Activated naive CD4-positive, alpha-beta T cell treated with Interleukin-2 at 50 U/mL for 16 hours (primary cell): ENCODE results near the gene CRYGS.
"Not testable (repeated sequence)": the region's sequence is repeated elsewhere in the genome, so short reads cannot be mapped to it uniquely, and the experiment has no call there.

Experiments
- DNase-seq: peaks from one replicate; pipeline ENCODE4 v3.0.0-alpha.2; 2020

Gene CRYGS

DNA sequence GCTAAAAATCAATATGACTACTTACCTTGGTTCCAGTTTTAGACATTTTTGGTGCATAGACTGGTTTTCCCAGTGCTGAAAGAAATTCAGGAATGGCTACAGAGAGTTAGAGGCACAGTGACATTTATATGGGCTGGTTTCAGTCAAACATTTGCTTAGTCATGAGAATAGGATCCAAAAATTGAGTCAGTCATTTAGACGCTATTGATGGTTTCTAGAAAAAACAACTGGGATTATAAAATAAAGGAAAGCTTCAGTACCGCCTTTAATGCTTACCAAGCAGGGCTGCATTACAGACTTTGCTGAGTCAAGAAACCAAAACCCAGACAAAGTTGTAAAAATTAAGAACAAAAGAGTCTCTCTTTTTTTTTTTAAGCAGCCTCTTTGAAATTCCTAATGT is at the start of gene CRYGS:
TSS of gene CRYGS (minus strand) at position 100 of the 400 bp plus-strand sequence. CDS start at position 46, 54 bp downstream.
- no peak for DNase-seq

DNA sequence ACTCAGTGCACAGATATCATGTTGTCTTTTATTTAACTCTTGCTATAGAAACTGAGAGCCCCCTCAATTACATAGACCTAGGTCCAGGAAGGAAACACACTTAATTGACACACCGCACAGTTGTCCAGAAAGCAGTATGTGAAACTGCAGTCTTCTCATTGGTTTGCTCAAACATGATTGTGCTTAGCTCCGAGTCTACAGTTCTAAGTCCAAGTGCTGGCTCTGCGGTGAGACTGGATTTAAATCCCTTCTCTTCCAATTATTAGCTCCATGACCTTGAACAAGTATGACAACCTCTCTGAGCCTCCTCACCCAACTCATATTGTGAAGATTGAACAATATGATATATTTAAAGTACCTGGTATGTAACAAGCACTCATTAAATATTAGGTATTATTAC is 49.7 kb upstream of the CRYGS start:
- no peak for DNase-seq

DNA sequence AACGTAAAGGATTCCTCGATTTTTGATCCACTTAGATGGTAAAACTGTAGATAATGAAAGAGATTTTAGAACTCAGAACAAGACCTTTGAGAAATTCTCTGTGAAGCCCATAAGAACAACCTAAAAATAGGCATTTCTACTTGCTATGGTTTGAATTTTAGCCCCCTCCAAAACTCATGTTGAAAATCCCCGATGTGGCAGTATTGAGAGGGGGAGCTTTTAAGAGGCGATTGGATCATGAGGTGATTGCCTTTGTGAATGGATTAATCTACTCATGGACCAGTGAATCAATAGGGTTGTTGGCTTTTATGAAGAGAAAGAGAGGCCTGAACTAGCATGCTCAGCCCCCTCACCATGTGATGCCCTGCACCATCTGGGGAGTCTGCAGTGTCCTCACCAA is 48.5 kb upstream of the CRYGS start:
- DNase-seq, result no peak

DNA sequence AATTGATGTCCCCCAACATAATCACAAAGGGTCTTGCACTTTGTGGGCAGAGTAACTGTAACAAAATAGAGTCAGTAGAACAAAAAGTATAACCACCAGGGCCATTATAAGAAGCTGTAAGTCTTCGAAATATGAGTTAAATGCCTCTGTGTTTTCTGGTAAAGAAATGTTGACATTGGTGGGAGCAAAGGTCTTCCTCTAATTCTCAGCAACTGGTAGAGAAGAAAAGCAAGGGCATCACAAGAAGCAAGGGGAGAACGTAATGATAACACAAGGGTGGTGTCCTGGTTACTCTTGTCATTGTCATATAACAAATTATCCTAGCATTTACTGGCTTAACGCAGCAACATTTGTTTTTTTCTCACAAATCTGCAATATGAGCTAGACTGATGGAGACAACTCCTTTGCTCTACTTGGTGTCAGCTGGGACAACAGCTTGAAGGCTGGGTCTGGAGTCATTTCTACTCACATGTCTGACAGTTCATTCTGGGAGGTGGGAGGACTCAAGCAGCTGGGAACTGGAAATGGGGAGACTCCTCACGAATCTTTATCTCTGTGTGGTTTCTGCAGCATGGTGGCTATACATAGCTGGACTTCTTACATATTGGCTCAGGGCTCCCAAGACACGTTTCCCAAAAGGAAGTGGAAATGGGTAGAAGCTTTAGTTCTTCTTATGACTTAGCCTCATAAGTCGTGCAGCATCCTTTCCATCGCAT is 46.6 kb upstream of the CRYGS start:
- DNase-seq, result no peak

DNA sequence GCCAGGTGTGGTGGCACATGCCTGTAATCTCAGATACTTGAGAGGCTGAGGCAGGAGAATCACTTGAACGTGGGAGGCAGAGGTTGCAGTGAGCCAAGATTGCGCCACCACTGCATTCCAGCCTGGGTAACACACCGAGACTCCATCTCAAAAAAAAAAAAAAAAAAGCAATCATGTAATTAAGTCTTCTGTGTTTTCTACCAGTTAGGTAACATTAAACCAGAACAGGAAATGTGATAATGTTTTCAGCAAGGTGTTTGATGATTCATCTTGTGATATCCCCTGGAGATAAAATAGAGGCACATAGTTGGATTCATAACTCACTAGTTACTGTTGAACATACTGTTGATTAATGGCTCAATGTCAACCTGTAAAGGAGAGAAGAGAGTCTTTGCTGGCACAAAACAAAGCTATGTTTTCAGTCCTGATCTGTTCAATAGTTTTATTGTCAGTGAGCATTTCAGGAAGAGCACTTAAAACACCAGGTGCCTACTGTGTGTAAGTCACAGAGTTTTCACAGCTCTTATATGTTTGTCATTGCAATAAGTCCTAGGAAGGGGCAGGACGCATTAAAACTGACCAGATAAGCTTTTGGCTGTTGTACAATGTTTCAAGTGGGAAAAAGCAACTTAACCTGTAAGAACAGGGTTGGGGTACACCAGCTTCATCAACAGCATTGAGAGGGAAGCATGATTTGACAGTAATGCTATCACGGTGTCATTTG is 45.8 kb upstream of the CRYGS start:
- peak; percentile 14 for DNase-seq

DNA sequence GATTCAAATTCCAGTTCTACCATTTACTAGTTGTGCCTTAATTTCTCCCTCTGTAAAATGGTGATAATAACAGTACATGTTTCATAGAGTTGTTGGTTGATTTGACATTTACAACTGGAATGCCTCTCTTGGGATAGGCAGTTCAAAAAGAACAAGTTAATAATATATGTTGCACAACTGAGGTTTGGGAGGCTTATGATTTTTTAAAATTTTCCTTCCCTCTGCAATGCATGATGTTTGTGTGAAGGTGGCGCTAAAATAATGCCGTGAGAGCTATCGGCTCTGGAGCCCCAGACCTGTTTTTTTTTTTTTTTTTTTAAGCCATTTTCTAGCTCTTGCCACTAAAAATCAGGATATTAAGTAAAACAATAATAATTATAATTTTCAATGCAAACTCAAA is 44.9 kb upstream of the CRYGS start:
- DNase-seq, result no peak

GRCh38 chr3:186588632-186589031 is 44.5 kb upstream of the CRYGS start:
- no peak for DNase-seq

DNA sequence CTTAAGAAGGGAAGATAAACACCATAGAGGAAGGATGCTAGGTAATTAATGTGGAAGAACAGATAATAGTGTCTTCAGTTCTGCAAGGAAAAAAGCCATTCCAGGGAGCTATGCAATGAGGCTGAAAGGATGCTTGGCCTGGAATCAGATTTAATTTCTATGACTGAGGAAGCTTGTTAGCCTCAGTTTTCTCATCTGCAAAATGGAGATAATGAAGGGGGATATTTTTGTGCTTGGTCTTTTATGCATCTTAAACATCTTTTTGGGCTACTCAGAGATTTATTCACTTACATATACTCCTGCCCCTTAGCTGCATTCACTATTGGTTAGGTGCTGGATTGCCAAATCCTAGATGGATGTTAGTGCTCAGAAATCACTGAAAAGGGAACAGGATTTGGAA is 43.0 kb upstream of the CRYGS start:
- DNase-seq, result no peak

DNA sequence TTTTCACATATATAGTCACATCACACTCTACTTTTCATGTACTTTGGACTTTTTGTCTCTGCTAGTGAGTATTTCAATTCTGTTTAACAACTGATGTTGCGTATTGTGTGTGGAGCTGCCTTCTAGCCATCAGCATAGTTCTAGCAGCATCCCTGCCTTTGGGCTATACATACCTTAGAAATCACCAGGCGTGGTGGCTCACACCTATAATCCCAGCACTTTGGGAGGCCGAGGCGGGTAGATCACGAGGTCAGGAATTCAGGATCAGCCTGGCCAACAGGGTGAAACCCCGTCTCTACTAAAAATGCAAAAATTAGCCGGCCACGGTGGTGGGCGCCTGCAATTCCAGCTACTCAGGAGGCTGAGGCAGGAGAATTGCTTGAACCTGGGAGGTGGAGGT is 42.1 kb upstream of the CRYGS start:
- DNase-seq, result not testable (repeated sequence)

- no peak for DNase-seq
These were observed 39.7 kb upstream of the CRYGS start for GRCh38 chr3:186583831-186584230.

GRCh38 chr3:186582541-186582940 is 38.4 kb upstream of the CRYGS start:
- no peak for DNase-seq

- no peak for DNase-seq
These were observed 36.6 kb upstream of the CRYGS start for GRCh38 chr3:186580785-186581184.

DNA sequence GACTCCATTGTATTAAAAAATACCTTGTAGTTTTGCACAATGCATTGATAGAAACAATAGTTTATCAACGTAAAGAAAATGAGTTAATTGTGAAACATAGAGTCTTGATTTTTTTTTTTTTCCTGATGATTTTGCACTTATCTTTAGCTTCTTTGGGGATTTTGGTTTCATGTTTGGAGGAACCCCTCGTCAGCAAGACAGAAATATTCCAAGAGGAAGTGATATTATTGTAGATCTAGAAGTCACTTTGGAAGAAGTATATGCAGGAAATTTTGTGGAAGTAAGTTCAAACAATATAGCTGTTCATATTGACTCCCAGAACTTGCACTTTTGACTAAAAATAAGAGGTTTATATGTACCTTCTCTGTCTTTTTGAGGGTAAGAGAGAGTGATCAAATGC is 33.3 kb upstream of the CRYGS start:
- no peak for DNase-seq

DNA sequence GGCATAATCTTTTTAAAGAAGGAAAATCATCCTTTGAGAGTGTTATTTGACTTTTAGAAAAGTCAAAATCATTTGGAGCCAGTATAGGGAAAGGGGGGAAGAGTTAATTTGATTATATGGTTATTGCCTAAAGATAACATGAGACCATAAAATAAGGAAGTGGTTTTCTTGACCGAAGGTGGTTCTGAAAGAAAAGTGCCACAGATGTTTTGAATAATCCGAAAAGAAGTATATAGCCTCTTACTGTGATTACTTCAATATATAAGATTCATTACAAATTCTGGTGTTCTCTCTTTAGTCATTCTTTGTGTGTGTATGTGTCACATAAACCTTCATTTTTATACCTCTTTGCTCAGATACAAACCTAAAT is 27.4 kb upstream of the CRYGS start:
- no peak for DNase-seq

GRCh38 chr3:186570941-186571643 is 26.9 kb upstream of the CRYGS start:
- DNase-seq, result no peak

DNA sequence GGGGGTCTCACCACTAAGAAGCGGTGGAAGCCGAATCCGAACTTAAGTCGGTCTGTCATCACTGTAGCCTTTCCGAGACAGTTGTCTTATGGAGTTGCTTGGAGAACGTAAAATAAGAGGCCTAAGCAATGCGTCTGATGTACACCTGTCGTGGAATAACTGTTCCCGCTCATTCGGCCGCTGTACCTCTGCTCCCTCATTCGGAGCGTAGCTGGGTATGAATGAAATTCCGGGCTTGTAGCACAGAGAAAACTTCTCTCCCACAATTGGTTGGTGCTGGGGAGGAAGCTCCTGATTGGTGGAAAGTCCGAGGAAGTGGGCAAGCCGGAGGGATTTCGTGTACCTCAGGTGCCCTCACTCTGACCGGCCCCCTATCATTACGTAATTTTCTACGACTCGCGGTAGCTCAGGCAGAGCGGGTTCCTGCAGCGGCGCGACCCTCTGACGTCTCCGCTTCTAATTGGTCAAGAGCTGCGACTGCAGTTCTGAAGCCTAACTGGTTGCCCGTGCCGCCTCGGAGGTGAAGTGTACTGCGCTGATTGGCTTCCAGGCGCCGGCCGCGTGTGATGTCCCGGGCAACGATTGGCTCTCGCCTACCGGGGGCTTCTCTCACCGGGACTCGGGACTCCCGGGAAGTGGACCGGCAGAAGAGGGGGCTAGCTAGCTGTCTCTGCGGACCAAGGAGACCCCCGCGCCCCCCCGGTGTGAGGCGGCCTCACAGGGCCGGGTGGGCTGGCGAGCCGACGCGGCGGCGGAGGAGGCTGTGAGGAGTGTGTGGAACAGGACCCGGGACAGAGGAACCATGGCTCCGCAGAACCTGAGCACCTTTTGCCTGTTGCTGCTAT is 26.1 kb upstream of the CRYGS start, which contains the start of gene DNAJB11:
TSS of gene DNAJB11 (plus strand) at position 625 of the 845 bp plus-strand sequence. CDS start at position 803, 178 bp downstream.
- peak; percentile 98 for DNase-seq

GRCh38 chr3:186569779-186570095 is 25.6 kb upstream of the CRYGS start:
- no peak for DNase-seq

- DNase-seq, result not testable (repeated sequence)
These were observed 25.2 kb upstream of the CRYGS start for GRCh38 chr3:186569361-186569760.

- peak; percentile 96 for DNase-seq
These were observed 23.1 kb upstream of the CRYGS start, which contains the start of gene TBCCD1 for GRCh38 chr3:186567072-186567921. TBCCD1 (minus strand) TSS chr3:186567339; CDS start chr3:186564329, 3,010 bp downstream.

- DNase-seq, result no peak
These were observed 22.5 kb upstream of the CRYGS start for GRCh38 chr3:186566772-186567071.

GRCh38 chr3:186564586-186564985 is 20.4 kb upstream of the CRYGS start:
- no peak for DNase-seq

GRCh38 chr3:186552408-186553031 is 8.3 kb upstream of the CRYGS start:
- no peak for DNase-seq
